NT2/D1 (cell line): ENCODE results near the gene ZNF468.
A peak's percentile ranks its signal among the peaks of the same experiment; 100 is the strongest.
"Not testable (repeated sequence)": the region's sequence is repeated elsewhere in the genome, so short reads cannot be mapped to it uniquely, and the experiment has no call there.

Experiments
- DNase-seq: peaks from one replicate; pipeline ENCODE4 v3.0.0-alpha.2; 2011; ENCODE audit warnings: low read depth, low spot score
- H3K27me3 ChIP-seq: 2 replicates; pipeline ENCODE4 v1.6.0; 2011; ENCODE audit warnings: mild to moderate bottlenecking; ENCODE audit not compliant: insufficient read length, insufficient read depth
- H3K36me3 ChIP-seq: 2 replicates; pipeline ENCODE4 v1.6.1; 2011; ENCODE audit warnings: mild to moderate bottlenecking, low read length, mixed read lengths; ENCODE audit not compliant: insufficient read depth, insufficient read length
- H3K4me1 ChIP-seq: 2 replicates; pipeline ENCODE4 v1.5.1; 2011; ENCODE audit not compliant: insufficient read depth, insufficient read length
- H3K4me3 ChIP-seq: 2 replicates; pipeline ENCODE4 v1.5.1; 2011; ENCODE audit warnings: low read depth; ENCODE audit not compliant: insufficient read length
- H3K9ac ChIP-seq: 2 replicates; pipeline ENCODE4 v1.6.0; 2011; ENCODE audit warnings: low read depth; ENCODE audit not compliant: insufficient read length
- H3K9me3 ChIP-seq: 2 replicates; pipeline ENCODE4 v1.5.1; 2011; ENCODE audit warnings: mild to moderate bottlenecking, low read length; ENCODE audit not compliant: insufficient read depth
- SUZ12 ChIP-seq: IDR thresholded peaks from 2 replicates; pipeline ENCODE4 v1.6.1; 2011; ENCODE audit not compliant: insufficient read length, insufficient read depth; ENCODE audit errors: extremely low read depth
- YY1 ChIP-seq: IDR thresholded peaks from 2 replicates; pipeline ENCODE4 v1.6.1; 2011; ENCODE audit not compliant: insufficient read length, insufficient read depth
- ZNF274 ChIP-seq: IDR thresholded peaks from 2 replicates; pipeline ENCODE4 v1.6.1; 2011; ENCODE audit warnings: mild to moderate bottlenecking, low read depth, low read length

The ZNF468 gene

GRCh38 chr19:52840825-52841465 is 16.5 kb downstream of the ZNF468 start:
- not testable (repeated sequence) for H3K4me3 ChIP-seq, DNase-seq, H3K4me1 ChIP-seq, H3K27me3 ChIP-seq, H3K9ac ChIP-seq
- Histone ChIP-seq H3K9me3 (peaks cover 71% of the 10 kb centered on the region), H3K36me3 (peaks cover 85% of the 10 kb centered on the region)
- TF ChIP-seq ZNF274: peak; percentile 80

GRCh38 chr19:52834289-52834688 is 23.1 kb downstream of the ZNF468 start:
- H3K27me3 ChIP-seq, DNase-seq, H3K9ac ChIP-seq, H3K4me1 ChIP-seq, H3K4me3 ChIP-seq: not testable (repeated sequence)
- H3K36me3 ChIP-seq: peaks cover 19% of the 10 kb centered on the region
- H3K9me3 ChIP-seq: peaks cover 16% of the 10 kb centered on the region

- not testable (repeated sequence) for H3K4me3 ChIP-seq, H3K27me3 ChIP-seq, DNase-seq, H3K9ac ChIP-seq, H3K4me1 ChIP-seq, H3K9me3 ChIP-seq
- peaks cover 16% of the 10 kb centered on the region for H3K36me3 ChIP-seq
Observed at GRCh38 chr19:52833541-52833940, 23.9 kb downstream of the ZNF468 start.

- H3K9ac ChIP-seq, DNase-seq, H3K36me3 ChIP-seq, H3K4me3 ChIP-seq, H3K4me1 ChIP-seq, H3K9me3 ChIP-seq, H3K27me3 ChIP-seq: not testable (repeated sequence)
Observed at GRCh38 chr19:52829866-52830265, 27.6 kb downstream of the ZNF468 start.

GRCh38 chr19:52825765-52826164 is 31.7 kb downstream of the ZNF468 start:
- DNase-seq: no peak
- no peak overlapping the region for H3K4me3 ChIP-seq

GRCh38 chr19:52823676-52824075 is 33.7 kb downstream of the ZNF468 start:
- Histone ChIP-seq H3K9me3 (no peaks in the 10 kb centered on the region), H3K9ac (no peak overlapping the region), H3K4me3 (no peak overlapping the region), H3K4me1 (no peaks in the 10 kb centered on the region), H3K36me3 (no peaks in the 10 kb centered on the region), H3K27me3 (no peaks in the 10 kb centered on the region)
- DNase-seq: no peak
- TF ChIP-seq ZNF274 (no peak), SUZ12 (no peak), YY1 (no peak)

More at GRCh38 chr19:52825765-52826164, 31.7 kb downstream of the ZNF468 start:
- Histone ChIP-seq H3K4me1 (no peaks in the 10 kb centered on the region), H3K9me3 (no peaks in the 10 kb centered on the region), H3K9ac (no peak overlapping the region), H3K27me3 (no peaks in the 10 kb centered on the region), H3K36me3 (no peaks in the 10 kb centered on the region)
- TF ChIP-seq YY1 (no peak), ZNF274 (no peak), SUZ12 (no peak)

GRCh38 chr19:52821204-52821960 is 36.0 kb downstream of the ZNF468 start, which contains the start of gene ZNF28:
Gene ZNF28, minus strand, starts transcription at chr19:52821633. Its CDS starts 3,675 bp downstream, at chr19:52817958.
- not testable (repeated sequence) for H3K9me3 ChIP-seq, H3K27me3 ChIP-seq, H3K4me1 ChIP-seq, DNase-seq
- Histone ChIP-seq H3K4me3 (peak within 1 kb of the TSS; percentile 65), H3K9ac (peak within 1 kb of the TSS; percentile 76), H3K36me3 (peaks cover 12% of the 10 kb centered on the region)

GRCh38 chr19:52820472-52821203 is 36.8 kb downstream of the ZNF468 start:
- Histone ChIP-seq H3K36me3 (peaks cover 14% of the 10 kb centered on the region), H3K4me3 (peak overlapping the region; percentile 65), H3K9ac (peak overlapping the region; percentile 76)
- not testable (repeated sequence) for H3K27me3 ChIP-seq, H3K4me1 ChIP-seq, DNase-seq, H3K9me3 ChIP-seq
